ENCODE measurements around the gene ZNF366. TPM values are rescaled to one million over a fixed set of nuclear protein-coding genes. Genes with fewer than 3 reads are reported as not detected.
A peak's percentile ranks its signal among the peaks of the same experiment; 100 is the strongest.

Gene ZNF366
- polyA plus RNA-seq, 2 of the 4 experiments (the other 2 are of a cell fraction) = not detected

DNA sequence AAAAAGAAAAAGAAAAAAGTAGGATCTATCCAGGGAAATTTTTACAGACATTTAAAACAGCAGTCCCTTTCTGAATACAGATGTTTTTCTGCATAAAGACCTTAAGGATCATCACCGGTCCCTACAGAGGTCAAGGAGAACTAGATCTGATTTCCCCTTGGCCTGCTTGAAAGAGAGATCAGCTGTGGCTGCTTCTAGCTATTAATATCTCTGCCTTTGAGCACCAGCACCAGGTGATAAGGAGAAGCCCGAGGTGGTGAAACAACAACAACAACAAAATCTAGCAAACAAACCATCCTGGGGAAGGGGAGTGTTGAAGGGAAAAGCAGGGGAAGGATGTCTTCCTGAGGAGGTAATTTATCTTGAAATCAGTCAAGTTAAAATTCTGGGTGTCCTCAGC lies 42.1 kb downstream of the ZNF366 start:
- H3K4me1 ChIP-seq = peaks cover 6% of the 10 kb centered on the region; the same call in 2 of the 3 replicates
- H3K4me3 ChIP-seq = no peak overlapping the region
- H3K27ac ChIP-seq = peak overlapping the region in 1 of 2 experiments; percentile 7; a peak in 1 of 6 replicates
- FAIRE-seq (no peak), DNase-seq (ENCODE audit: low read depth in 1 of 2, low spot score in 1 of 2) (no peak), ATAC-seq (no peak)
- TF ChIP-seq NR3C1 (IDR thresholded peaks at IDR 0.05) = no peak
- TF ChIP-seq JUNB (IDR thresholded peaks at IDR 0.05) = no peak
- no peak for TF ChIP-seq EP300 (IDR thresholded peaks at IDR 0.05)
- no peak for TF ChIP-seq SMC3 (IDR thresholded peaks at IDR 0.05)
- TF ChIP-seq CHD4 (IDR thresholded peaks at IDR 0.05; ENCODE audit: borderline replicate concordance) = no peak
- TF ChIP-seq SREBF2 (IDR thresholded peaks at IDR 0.05) = no peak
- no peak for TF ChIP-seq GATA3 (IDR thresholded peaks at IDR 0.05; ENCODE audit: borderline replicate concordance)
- no peak for TF ChIP-seq EHF (CRISPR knock-in tag; IDR thresholded peaks at IDR 0.05)
- no peak for TF ChIP-seq HEYL (CRISPR knock-in tag; IDR thresholded peaks at IDR 0.05)
- TF ChIP-seq RAD21 (conservative IDR thresholded peaks at IDR 0.05 in 1 of 2, IDR thresholded peaks at IDR 0.05 in 1 of 2) = no peak
- TF ChIP-seq RCOR1 (IDR thresholded peaks at IDR 0.05; ENCODE audit: low read depth, low read length) = no peak
- POLR2A ChIA-PET = no interaction called here
- CTCF ChIA-PET = no interaction called here
- H3K4me2 ChIP-seq = no peak overlapping the region
- H3K9me3 ChIP-seq = no peaks in the 10 kb centered on the region
- WGBS (ENCODE audit: missing lambda C conversion rate) = 53% methylated on average over 2 of the region's 2 CpGs

DNA sequence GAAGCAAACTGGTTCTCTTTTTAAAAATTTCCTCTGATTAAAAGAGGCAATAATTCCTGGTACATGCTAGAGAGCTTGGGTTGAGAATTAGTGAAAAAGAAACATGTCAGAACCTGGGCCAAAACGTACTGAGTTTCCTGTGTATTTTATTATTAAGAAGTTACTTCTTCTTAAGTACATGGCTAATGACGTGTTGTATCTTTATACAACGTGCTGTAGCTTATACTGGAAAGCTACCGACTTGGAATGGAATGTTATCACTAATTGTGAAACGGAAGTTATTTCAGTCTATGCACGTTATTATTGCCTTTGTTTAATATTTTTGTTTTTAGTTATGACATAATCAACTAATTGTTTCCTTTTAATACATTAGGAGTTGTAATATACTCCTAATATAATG lies 43.1 kb downstream of the ZNF366 start:
- no peak overlapping the region for H3K4me3 ChIP-seq

GRCh38 chr5:72463449-72464052 lies 43.7 kb downstream of the ZNF366 start:
- DNase-seq (ENCODE audit: low read depth in 1 of 2, low spot score in 1 of 2) = no peak
- CTCF ChIA-PET = interaction anchor here (0.6 to 2.2 kb wide), 4 partner anchors 9 to 31 kb away, joined by 3 to 8 read pairs (median 4); no protein-coding TSS in a partner anchor
- Histone ChIP-seq H3K4me3 (no peak overlapping the region), H3K4me2 (no peak overlapping the region), H3K27ac (no peak overlapping the region), H3K4me1 (peaks cover 6% of the 10 kb centered on the region; the same call in 2 of the 3 replicates), H3K9me3 (no peaks in the 10 kb centered on the region)
- ATAC-seq = no peak; a peak in 1 of 6 replicates
- POLR2A ChIA-PET = no interaction called here
- 62% methylated on average over 6 of the region's 6 CpGs for WGBS (ENCODE audit: missing lambda C conversion rate)
- no peak for FAIRE-seq
- no peak for TF ChIP-seq EP300 (IDR thresholded peaks at IDR 0.05)
- no peak for TF ChIP-seq PHF8 (IDR thresholded peaks at IDR 0.05; ENCODE audit: borderline replicate concordance, low read depth)
- TF ChIP-seq RARB (CRISPR knock-in tag; IDR thresholded peaks at IDR 0.05) = no peak
- TF ChIP-seq, protein P1, sequence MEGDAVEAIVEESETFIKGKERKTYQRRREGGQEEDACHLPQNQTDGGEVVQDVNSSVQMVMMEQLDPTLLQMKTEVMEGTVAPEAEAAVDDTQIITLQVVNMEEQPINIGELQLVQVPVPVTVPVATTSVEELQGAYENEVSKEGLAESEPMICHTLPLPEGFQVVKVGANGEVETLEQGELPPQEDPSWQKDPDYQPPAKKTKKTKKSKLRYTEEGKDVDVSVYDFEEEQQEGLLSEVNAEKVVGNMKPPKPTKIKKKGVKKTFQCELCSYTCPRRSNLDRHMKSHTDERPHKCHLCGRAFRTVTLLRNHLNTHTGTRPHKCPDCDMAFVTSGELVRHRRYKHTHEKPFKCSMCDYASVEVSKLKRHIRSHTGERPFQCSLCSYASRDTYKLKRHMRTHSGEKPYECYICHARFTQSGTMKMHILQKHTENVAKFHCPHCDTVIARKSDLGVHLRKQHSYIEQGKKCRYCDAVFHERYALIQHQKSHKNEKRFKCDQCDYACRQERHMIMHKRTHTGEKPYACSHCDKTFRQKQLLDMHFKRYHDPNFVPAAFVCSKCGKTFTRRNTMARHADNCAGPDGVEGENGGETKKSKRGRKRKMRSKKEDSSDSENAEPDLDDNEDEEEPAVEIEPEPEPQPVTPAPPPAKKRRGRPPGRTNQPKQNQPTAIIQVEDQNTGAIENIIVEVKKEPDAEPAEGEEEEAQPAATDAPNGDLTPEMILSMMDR (IDR thresholded peaks at IDR 0.05) = no peak
- TF ChIP-seq NPAS2 (CRISPR knock-in tag; IDR thresholded peaks at IDR 0.05; ENCODE audit: borderline replicate concordance) = no peak
- TF ChIP-seq SMC3 (IDR thresholded peaks at IDR 0.05) = no peak
- TF ChIP-seq SREBF2 (IDR thresholded peaks at IDR 0.05) = no peak
- TF ChIP-seq GATA3 (IDR thresholded peaks at IDR 0.05; ENCODE audit: borderline replicate concordance) = no peak
- TF ChIP-seq PBX3 (IDR thresholded peaks at IDR 0.05) = no peak
- no peak for TF ChIP-seq HOXB13 (CRISPR knock-in tag; IDR thresholded peaks at IDR 0.05; ENCODE audit: low read depth)
- TF ChIP-seq, protein P2, sequence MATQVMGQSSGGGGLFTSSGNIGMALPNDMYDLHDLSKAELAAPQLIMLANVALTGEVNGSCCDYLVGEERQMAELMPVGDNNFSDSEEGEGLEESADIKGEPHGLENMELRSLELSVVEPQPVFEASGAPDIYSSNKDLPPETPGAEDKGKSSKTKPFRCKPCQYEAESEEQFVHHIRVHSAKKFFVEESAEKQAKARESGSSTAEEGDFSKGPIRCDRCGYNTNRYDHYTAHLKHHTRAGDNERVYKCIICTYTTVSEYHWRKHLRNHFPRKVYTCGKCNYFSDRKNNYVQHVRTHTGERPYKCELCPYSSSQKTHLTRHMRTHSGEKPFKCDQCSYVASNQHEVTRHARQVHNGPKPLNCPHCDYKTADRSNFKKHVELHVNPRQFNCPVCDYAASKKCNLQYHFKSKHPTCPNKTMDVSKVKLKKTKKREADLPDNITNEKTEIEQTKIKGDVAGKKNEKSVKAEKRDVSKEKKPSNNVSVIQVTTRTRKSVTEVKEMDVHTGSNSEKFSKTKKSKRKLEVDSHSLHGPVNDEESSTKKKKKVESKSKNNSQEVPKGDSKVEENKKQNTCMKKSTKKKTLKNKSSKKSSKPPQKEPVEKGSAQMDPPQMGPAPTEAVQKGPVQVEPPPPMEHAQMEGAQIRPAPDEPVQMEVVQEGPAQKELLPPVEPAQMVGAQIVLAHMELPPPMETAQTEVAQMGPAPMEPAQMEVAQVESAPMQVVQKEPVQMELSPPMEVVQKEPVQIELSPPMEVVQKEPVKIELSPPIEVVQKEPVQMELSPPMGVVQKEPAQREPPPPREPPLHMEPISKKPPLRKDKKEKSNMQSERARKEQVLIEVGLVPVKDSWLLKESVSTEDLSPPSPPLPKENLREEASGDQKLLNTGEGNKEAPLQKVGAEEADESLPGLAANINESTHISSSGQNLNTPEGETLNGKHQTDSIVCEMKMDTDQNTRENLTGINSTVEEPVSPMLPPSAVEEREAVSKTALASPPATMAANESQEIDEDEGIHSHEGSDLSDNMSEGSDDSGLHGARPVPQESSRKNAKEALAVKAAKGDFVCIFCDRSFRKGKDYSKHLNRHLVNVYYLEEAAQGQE (IDR thresholded peaks at IDR 0.05) = no peak

More for the DNA sequence above, 43.1 kb downstream of the ZNF366 start:
- H3K27ac ChIP-seq = no peak overlapping the region
- ChIA-PET CTCF (interaction anchor here (0.9 to 2.2 kb wide), 2 partner anchors 9 to 12 kb away, joined by 3 to 8 read pairs; no protein-coding TSS in a partner anchor), POLR2A (no interaction called here)
- no peaks in the 10 kb centered on the region for H3K9me3 ChIP-seq
- peaks cover 6% of the 10 kb centered on the region; the same call in 2 of the 3 replicates for H3K4me1 ChIP-seq
- TF ChIP-seq CBX8 (IDR thresholded peaks at IDR 0.05) (no peak), RCOR1 (IDR thresholded peaks at IDR 0.05; ENCODE audit: low read depth, low read length) (no peak), RNF2 (IDR thresholded peaks at IDR 0.05; ENCODE audit: borderline replicate concordance, low read depth) (no peak), BHLHE40 (IDR thresholded peaks at IDR 0.05; ENCODE audit: low read depth, low read length) (no peak), NFE2L2 (conservative IDR thresholded peaks at IDR 0.05; ENCODE audit: low read length) (no peak), MAX (IDR thresholded peaks at IDR 0.05) (no peak), POLR2AphosphoS2 (conservative IDR thresholded peaks at IDR 0.05; ENCODE audit: low read length) (no peak), RARB (CRISPR knock-in tag; IDR thresholded peaks at IDR 0.05) (no peak), EP300 (IDR thresholded peaks at IDR 0.05) (no peak), ESRRA (IDR thresholded peaks at IDR 0.05; ENCODE audit: borderline replicate concordance, low read length) (no peak), HES2 (IDR thresholded peaks at IDR 0.05) (no peak), ZNF302 (CRISPR knock-in tag; IDR thresholded peaks at IDR 0.05) (no peak), JUNB (IDR thresholded peaks at IDR 0.05) (no peak), HEYL (CRISPR knock-in tag; IDR thresholded peaks at IDR 0.05) (no peak)
- TF ChIP-seq, protein P3, sequence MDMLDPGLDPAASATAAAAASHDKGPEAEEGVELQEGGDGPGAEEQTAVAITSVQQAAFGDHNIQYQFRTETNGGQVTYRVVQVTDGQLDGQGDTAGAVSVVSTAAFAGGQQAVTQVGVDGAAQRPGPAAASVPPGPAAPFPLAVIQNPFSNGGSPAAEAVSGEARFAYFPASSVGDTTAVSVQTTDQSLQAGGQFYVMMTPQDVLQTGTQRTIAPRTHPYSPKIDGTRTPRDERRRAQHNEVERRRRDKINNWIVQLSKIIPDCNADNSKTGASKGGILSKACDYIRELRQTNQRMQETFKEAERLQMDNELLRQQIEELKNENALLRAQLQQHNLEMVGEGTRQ (IDR thresholded peaks at IDR 0.05) = no peak
- FAIRE-seq = no peak
- no peak for ATAC-seq
- 74% methylated on average over 6 of the region's 6 CpGs for WGBS (ENCODE audit: missing lambda C conversion rate)
- no peak overlapping the region for H3K4me2 ChIP-seq
- no peak for DNase-seq (ENCODE audit: low read depth in 1 of 2, low spot score in 1 of 2)

Data from A549 (cell line).